IPS-20b (cell line): Measurements from ENCODE around the gene ENTPD7.
"Not testable (repeated sequence)": the region's sequence is repeated elsewhere in the genome, so short reads cannot be mapped to it uniquely, and the experiment has no call there.

Experiments used
- H3K27ac ChIP-seq: one replicate; pipeline ENCODE4 v1.5.1; 2013; ENCODE audit warnings: low read length
- H3K27me3 ChIP-seq: 2 replicates; pipeline ENCODE4 v1.6.1; 2013; ENCODE audit warnings: mild to moderate bottlenecking, low read length, inconsistent platforms; ENCODE audit not compliant: insufficient read depth
- H3K36me3 ChIP-seq: 2 replicates; pipeline ENCODE4 v1.6.1; 2013; ENCODE audit warnings: low read depth, mild to moderate bottlenecking, inconsistent platforms, low read length, moderate library complexity; ENCODE audit not compliant: insufficient read depth
- H3K4me1 ChIP-seq: 2 replicates; pipeline ENCODE4 v1.6.1; 2013; ENCODE audit warnings: mild to moderate bottlenecking, control low read depth, inconsistent platforms, low read length, moderate library complexity; ENCODE audit not compliant: insufficient read depth
- H3K4me3 ChIP-seq: 2 replicates; pipeline ENCODE4 v1.5.1; 2013; ENCODE audit warnings: mild to moderate bottlenecking, low read length, inconsistent platforms
- H3K9ac ChIP-seq: 2 replicates; pipeline ENCODE4 v1.6.1; 2013; ENCODE audit warnings: low read depth, mild to moderate bottlenecking, inconsistent platforms, low read length, moderate library complexity
- H3K9me3 ChIP-seq: 2 replicates; pipeline ENCODE4 v1.6.1; 2013; ENCODE audit warnings: mild to moderate bottlenecking, low read depth, low read length, inconsistent platforms; ENCODE audit not compliant: insufficient read depth

ENTPD7 gene

DNA sequence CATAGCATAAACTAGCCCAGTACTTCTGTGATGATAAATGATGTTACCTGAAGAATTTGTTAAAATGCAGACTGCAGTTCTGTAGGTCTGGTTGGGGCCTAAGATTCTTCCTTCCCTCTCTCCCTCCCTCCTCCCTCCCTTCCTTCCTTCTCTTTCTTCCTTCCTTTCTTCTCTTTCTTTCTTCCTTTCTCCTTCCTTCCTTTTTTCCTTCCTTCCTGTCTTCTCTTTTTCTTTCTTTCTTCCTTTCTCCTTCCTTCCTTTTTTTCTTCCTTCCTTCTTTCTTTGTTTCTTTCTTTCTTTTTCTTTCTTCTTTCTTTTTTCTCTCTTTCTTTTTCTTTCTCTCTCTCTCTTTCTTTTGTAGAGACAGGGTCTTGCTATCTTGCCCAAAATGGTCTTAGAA is 35.4 kb upstream of the ENTPD7 start:
- H3K27me3 ChIP-seq = no peaks in the 10 kb centered on the region
- H3K9ac ChIP-seq = no peak overlapping the region
- H3K27ac ChIP-seq = no peak overlapping the region
- no peaks in the 10 kb centered on the region for H3K36me3 ChIP-seq
- H3K9me3 ChIP-seq = no peaks in the 10 kb centered on the region
- H3K4me1 ChIP-seq = peaks cover 6% of the 10 kb centered on the region
- no peak overlapping the region for H3K4me3 ChIP-seq

DNA sequence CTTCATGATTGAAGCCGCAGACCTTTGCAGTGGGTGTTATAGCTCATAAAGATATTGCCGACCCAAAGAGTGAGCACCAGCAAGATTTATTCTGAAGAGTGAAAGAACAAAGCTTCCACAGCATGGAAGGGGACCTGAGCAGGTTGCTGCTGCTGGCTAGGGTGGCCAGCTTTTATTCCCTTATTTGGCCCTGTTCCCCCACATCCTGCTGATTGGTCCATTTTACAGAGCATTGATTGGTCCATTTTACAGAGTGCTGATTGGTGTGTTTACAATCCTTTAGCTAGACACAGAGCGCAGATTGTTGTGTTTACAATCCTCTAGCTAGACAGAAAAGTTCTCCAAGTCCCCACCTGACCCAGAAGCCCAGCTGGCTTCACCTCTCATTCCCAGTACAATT is 34.2 kb upstream of the ENTPD7 start:
- H3K36me3 ChIP-seq, H3K4me1 ChIP-seq, H3K9me3 ChIP-seq, H3K27ac ChIP-seq, H3K4me3 ChIP-seq, H3K9ac ChIP-seq, H3K27me3 ChIP-seq: not testable (repeated sequence)

DNA sequence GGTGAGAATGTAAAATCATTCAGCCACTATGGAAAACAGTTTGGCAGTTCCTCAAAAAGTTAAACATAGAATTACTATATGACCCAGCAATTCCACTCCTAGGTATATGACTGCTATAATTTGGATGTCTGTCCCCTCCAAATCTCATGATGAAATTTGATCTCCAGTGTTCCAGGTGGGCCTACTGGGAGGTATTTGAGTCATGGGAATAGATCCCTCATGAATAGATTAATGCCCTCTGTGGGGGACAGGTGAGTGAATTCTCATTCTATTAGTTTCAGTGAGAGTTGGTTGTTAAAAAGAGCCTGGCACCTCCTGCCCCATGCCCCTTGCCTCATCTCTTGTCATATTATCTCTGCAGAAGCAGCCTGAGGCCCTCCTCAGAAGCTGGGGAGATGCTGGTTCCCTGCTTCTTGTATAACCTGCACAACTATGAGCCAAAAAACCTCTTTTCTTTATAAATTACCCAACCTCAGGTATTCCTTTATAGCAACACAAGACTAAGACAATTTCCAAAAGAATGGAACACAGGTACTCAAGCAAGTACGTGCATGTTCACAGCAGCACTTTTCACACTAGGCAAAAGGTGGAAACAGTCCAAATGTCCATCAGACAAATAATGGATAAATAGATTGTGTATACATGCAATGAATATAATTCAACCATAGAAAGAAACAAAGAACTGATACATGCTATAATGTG is 30.2 kb upstream of the ENTPD7 start:
- Histone ChIP-seq H3K27ac (no peak overlapping the region), H3K36me3 (no peaks in the 10 kb centered on the region), H3K4me1 (no peaks in the 10 kb centered on the region), H3K9me3 (no peaks in the 10 kb centered on the region), H3K4me3 (no peak overlapping the region), H3K27me3 (no peaks in the 10 kb centered on the region), H3K9ac (no peak overlapping the region)

DNA sequence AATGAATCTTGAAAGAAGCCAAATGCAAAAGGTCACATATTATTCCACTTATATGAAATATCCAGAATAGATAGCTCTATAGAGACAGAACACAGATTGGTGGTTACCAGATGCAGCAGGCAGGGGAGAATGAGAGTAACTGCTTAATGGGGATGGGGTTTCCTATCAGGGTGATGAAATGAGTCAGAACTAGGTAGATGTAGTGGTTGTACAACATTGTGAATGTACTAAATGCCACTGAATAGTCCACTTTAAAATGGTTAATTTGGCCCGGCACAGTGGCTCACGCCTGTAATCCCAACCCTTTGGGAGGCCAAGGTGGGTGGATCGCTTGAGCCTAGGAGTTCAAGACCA is 29.7 kb upstream of the ENTPD7 start:
- H3K27me3 ChIP-seq = no peaks in the 10 kb centered on the region
- no peaks in the 10 kb centered on the region for H3K9me3 ChIP-seq
- no peak overlapping the region for H3K4me3 ChIP-seq
- H3K27ac ChIP-seq = no peak overlapping the region
- no peaks in the 10 kb centered on the region for H3K36me3 ChIP-seq
- no peak overlapping the region for H3K9ac ChIP-seq
- no peaks in the 10 kb centered on the region for H3K4me1 ChIP-seq

DNA sequence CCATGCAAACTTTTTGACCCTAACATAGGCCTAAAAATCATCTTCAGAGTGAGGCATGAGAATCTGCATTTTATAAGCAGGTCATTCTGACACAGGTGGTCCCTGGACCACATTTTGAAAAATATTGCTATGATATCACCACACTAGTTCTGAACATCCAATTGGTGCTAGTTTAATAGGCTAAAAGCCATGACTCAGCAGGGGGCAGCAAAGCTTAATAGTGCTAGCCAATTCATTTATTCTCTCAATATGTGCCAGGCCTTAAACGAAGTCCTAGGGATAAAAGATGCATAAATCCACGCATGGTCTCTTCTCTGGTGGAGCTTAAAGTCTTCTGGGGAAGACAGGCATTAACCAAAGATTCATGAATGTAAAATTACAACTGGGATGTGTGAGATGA is 28.9 kb upstream of the ENTPD7 start:
- Histone ChIP-seq H3K36me3 (no peaks in the 10 kb centered on the region), H3K9me3 (no peaks in the 10 kb centered on the region), H3K27ac (no peak overlapping the region), H3K4me3 (no peak overlapping the region), H3K9ac (no peak overlapping the region), H3K4me1 (no peaks in the 10 kb centered on the region), H3K27me3 (no peaks in the 10 kb centered on the region)

DNA sequence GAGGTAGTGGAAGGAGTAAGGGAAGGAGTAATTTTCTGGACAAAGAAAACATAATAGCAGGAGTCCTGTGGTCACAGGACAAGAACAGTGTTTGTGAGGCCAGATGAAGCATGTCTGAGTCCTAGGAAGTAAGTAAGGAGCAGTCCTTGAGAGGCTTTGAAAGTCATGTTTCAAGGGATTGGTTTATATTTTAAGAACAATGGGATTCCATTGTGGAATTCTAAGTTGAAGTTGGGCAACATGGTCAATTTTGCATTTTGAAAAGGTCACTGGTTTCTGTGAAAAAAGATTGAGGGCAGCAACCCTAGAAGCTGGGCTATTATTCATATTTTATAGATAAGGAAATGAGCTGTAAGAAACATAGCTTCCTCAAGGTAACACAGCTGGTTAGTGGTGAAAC is 28.3 kb upstream of the ENTPD7 start:
- H3K9ac ChIP-seq = no peak overlapping the region
- no peak overlapping the region for H3K4me3 ChIP-seq
- H3K4me1 ChIP-seq = no peaks in the 10 kb centered on the region
- H3K9me3 ChIP-seq = no peaks in the 10 kb centered on the region
- no peaks in the 10 kb centered on the region for H3K36me3 ChIP-seq
- no peak overlapping the region for H3K27ac ChIP-seq
- no peaks in the 10 kb centered on the region for H3K27me3 ChIP-seq

DNA sequence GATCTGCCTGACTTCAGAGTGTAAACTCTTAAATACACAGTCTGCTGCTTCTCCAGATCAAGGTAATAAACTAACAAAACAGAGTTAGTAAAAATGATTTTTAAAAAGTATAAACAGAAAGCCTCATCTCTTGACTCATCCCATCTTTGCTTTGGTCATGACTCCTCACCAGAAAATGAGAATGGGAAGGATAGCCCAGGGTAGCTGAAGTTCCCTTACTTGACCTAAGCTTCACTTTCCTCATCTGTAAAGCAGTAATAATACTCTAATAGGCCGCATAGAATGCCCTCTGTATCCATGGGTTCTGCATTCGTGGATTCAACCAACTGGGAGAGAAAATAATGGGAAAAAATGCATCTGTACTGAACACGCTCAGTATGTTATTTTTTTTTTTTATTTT is 27.8 kb upstream of the ENTPD7 start:
- Histone ChIP-seq H3K27ac (no peak overlapping the region), H3K4me1 (no peaks in the 10 kb centered on the region), H3K9me3 (no peaks in the 10 kb centered on the region), H3K9ac (no peak overlapping the region), H3K4me3 (no peak overlapping the region), H3K27me3 (peaks cover 3% of the 10 kb centered on the region; the same call in 1 of the 2 replicates), H3K36me3 (no peaks in the 10 kb centered on the region)

DNA sequence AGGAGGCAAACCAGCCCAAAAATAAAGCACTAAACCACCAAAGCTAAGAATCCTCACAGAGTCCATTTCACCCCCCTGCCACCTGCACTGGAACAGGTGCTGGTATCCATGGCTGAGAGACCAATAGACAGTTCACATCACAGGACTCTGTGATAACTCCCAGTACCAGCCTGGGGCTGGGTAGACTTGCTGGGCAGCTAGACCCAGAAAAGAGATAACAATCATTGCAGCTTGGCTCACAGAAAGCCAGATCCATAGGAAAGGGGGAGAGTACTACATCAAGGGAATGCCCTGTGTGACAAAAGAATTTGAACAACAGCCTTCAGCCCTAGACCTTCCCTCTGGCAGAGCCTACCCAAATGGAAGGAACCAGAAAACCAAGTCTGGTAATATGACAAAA is 25.5 kb upstream of the ENTPD7 start:
- Histone ChIP-seq H3K27me3 (peaks cover 4% of the 10 kb centered on the region; the same call in 1 of the 2 replicates), H3K9ac (no peak overlapping the region), H3K27ac (no peak overlapping the region), H3K36me3 (no peaks in the 10 kb centered on the region), H3K4me3 (no peak overlapping the region), H3K9me3 (no peaks in the 10 kb centered on the region), H3K4me1 (no peaks in the 10 kb centered on the region)

DNA sequence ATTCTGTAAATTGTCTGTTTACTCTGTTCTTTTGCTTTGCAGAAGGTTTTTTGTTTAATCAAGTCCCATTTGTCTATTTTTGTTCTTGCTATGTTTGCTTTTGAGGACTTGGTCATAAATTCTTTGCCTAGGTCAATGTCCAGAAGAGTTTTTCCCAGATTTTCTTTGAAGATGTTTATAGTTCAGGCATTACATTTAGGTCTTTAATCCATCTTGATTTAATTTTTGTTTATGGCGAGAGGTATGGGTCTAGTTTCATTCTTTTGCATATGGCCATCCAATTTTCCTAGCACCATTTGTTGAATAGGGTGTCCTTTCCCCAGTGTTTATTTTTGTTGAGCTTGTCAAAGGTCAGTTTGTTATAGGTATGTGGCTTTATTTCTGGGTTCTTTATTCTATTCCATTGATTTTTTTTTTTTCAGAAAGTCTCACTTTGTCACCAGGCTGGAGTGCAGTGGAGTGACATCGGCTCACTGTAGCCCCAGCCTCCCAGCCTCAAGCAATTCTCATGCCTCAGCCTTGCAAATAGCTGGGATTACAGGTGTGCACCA is 11.6 kb upstream of the ENTPD7 start:
- H3K27me3 ChIP-seq = no peaks in the 10 kb centered on the region
- H3K4me1 ChIP-seq = no peaks in the 10 kb centered on the region
- H3K36me3 ChIP-seq = no peaks in the 10 kb centered on the region
- no peak overlapping the region for H3K27ac ChIP-seq
- H3K9me3 ChIP-seq = peaks cover 12% of the 10 kb centered on the region
- no peak overlapping the region for H3K4me3 ChIP-seq
- H3K9ac ChIP-seq = no peak overlapping the region

DNA sequence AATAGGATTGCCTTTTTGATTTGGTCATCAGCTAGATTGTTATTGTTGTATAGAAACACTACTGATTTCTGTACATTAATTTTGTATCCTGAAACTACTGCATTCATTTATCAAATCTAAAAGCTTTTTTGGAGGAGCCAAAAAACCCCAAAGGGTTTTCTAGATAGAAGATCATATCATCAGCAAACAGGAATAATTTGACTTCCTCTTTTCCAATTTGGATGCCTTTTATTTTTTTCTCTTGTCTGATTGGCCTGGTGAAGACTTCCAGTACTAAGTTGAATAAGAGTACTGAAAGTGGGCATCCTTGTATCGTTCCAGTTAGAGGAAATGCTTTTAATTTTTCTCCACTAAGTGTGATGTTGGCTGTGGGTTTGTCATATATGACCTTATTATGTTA is 10.6 kb upstream of the ENTPD7 start:
- Histone ChIP-seq H3K4me1 (no peaks in the 10 kb centered on the region), H3K27ac (no peak overlapping the region), H3K27me3 (no peaks in the 10 kb centered on the region), H3K36me3 (no peaks in the 10 kb centered on the region), H3K9ac (no peak overlapping the region), H3K9me3 (peaks cover 12% of the 10 kb centered on the region), H3K4me3 (no peak overlapping the region)

DNA sequence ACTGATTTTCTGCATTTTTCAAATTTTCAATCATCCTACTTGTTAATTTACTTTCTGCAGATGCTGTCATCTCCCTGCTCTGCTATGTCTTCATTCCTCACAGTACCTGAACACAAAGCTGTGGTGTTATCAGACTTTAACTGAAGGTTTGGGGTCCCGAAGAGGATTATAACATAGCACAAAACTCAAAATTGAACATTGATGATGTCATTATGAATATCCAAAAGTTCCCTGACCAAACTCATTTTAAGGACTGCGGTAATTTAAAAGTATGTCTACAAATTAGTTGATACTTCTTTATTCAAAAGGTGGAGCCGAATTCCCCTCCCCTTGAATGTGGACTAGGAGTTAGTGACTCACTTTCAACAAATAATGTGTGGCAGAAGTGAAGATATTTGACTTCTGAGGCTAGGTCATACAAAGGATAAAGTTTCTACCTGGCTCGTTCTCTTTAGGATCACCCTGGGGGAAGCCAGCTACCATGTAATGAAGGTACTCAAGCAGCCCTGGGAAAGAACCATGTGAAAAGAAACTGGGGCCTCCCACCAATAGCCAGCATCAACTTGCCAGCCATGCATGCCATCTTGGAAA is 6.4 kb upstream of the ENTPD7 start:
- H3K27me3 ChIP-seq = peaks cover 18% of the 10 kb centered on the region
- H3K9me3 ChIP-seq = peaks cover 4% of the 10 kb centered on the region; the same call in 1 of the 2 replicates
- H3K4me1 ChIP-seq = no peaks in the 10 kb centered on the region
- H3K27ac ChIP-seq = no peak overlapping the region
- H3K4me3 ChIP-seq = no peak overlapping the region
- no peaks in the 10 kb centered on the region for H3K36me3 ChIP-seq
- H3K9ac ChIP-seq = no peak overlapping the region

DNA sequence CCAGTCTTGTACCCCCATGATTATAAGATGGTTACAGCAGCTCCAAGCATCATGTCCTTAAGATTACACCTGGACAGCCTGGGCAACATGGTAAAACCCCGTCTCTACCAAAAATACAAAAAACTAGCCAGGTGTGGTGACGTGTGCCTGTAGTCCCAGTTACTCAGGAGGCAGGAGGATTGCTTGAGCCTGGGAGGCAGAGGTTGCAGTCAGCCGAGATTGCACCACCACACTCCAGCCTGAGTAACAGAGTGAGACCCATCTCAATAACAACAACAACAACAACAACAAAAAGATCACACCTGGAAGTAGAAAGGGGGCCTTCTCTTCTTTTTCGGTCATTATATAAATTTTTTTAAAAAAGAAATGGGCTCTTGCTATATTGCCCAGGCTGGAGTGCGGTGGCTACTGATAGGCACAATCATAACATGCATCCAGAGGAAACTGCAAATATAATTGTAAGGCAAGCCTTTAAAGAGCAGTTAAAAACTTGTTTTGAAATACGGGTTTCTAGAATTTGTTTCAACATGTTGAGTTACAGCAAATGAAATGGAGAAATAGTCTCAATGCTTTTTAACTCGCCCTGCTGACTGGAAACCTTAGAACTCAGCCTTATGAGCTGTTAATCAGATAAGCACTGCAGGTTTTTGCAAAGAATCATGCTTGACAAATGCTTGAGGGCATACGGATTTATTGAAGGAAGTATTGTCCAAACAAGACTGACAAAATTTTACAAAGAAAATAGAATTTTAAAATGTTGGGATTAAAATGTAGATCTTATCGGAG is 4.7 kb upstream of the ENTPD7 start:
- H3K36me3 ChIP-seq = no peaks in the 10 kb centered on the region
- H3K4me3 ChIP-seq = no peak overlapping the region
- no peaks in the 10 kb centered on the region for H3K4me1 ChIP-seq
- H3K27me3 ChIP-seq = peaks cover 30% of the 10 kb centered on the region
- H3K27ac ChIP-seq = no peak overlapping the region
- no peak overlapping the region for H3K9ac ChIP-seq
- no peaks in the 10 kb centered on the region for H3K9me3 ChIP-seq
